HepG2 (cell line): ENCODE data around the gene CACNA1I. TPM values are rescaled to one million over a fixed set of nuclear protein-coding genes. Genes with fewer than 3 reads are reported as not detected.

Source experiments
- ATAC-seq: fragments of 200-7000 bp; cut with Tn5 transposase; 3 replicates; pipeline ENCODE4 v1.9.1; 2020; ENCODE audit warnings: mild to moderate bottlenecking, moderate library complexity
- BruUV-seq: library from RNA; stranded (reverse); fragments of 400-500 nt; replicated peaks from 2 replicates; lab custom pipeline; 2021; lab: Mats Ljungman, UMichigan
- CTCF ChIA-PET: fragments of 300-600 bp; formaldehyde crosslinking; extraction: SDS; loops from one replicate; lab custom pipeline; 2021; ENCODE audit warnings: low total read pairs, inconsistent platforms, low intra/inter-chr PET ratio; lab: Yijun Ruan, JAX
- POLR2A ChIA-PET: fragments of 350-600 bp; sonication (Branson Sonifier 250); formaldehyde crosslinking; loops from one replicate; lab custom pipeline; 2020; ENCODE audit warnings: antibody characterized with exemption, inconsistent platforms; lab: Yijun Ruan, JAX
- DNase-seq: peaks from one replicate; pipeline ENCODE4 v3.0.0-alpha.2; 2015; ENCODE audit warnings: low spot score
- FAIRE-seq: peaks from 3 replicates; lab custom pipeline; 2011; peaks lifted over from hg19 to GRCh38; lab: Jason Lieb, UNC
- H2AFZ ChIP-seq: one replicate; pipeline ENCODE4 v1.6.1; 2011; ENCODE audit warnings: low read length, inconsistent platforms
- H3K27ac ChIP-seq: fragments of 300-600 bp; 3 replicates; pipeline ENCODE4 v1.8.0; 2011; ENCODE audit warnings: mixed run types, mild to moderate bottlenecking, mixed read lengths, low read length, inconsistent platforms; ENCODE audit not compliant: insufficient read depth; ENCODE audit errors: extremely low read length
- H3K27me3 ChIP-seq, 2 experiments: fragments of 200-600 bp in 1 of 2; 2 replicates in 1 of 2; 3 replicates in 1 of 2; pipeline versions ENCODE4 v1.6.0 to v1.8.0; 2011; ENCODE audit warnings: low read length in 2 of 2, mild to moderate bottlenecking in 2 of 2, moderate library complexity in 2 of 2, inconsistent platforms in 1 of 2; ENCODE audit not compliant: insufficient read depth in 2 of 2, control insufficient read depth in 1 of 2
- H3K36me3 ChIP-seq, 2 experiments: fragments of 200-600 bp in 1 of 2; replicated peaks in 1 of 2; 2 replicates in 1 of 2; 3 replicates in 1 of 2; pipeline versions ENCODE4 v1.5.1 to v1.8.0; 2011; ENCODE audit warnings: low read length in 2 of 2, inconsistent platforms in 1 of 2; ENCODE audit not compliant: insufficient read depth in 2 of 2, control insufficient read depth in 1 of 2
- H3K4me1 ChIP-seq: 2 replicates; pipeline ENCODE4 v1.5.1; 2012; ENCODE audit warnings: low read length, inconsistent platforms; ENCODE audit not compliant: insufficient read depth
- H3K4me2 ChIP-seq: 2 replicates; pipeline ENCODE4 v1.6.0; 2011; ENCODE audit warnings: low read depth, low read length, inconsistent platforms
- H3K4me3 ChIP-seq, 3 experiments: fragments of 200-600 bp in 1 of 3; sonication (generic), shearing (Covaris generic) in 1 of 3; replicated peaks in 1 of 3; 2 replicates each; pipeline ENCODE4 v1.5.1; 2011 to 2016; ENCODE audit warnings: low read length in 3 of 3, inconsistent platforms in 2 of 3, low read depth in 2 of 3, mild to moderate bottlenecking in 2 of 3, control low read depth in 1 of 3, mixed read lengths in 1 of 3; ENCODE audit not compliant: insufficient read depth in 1 of 3
- H3K79me2 ChIP-seq: one replicate; pipeline ENCODE4 v1.6.1; 2011; ENCODE audit warnings: low read length, inconsistent platforms; ENCODE audit not compliant: insufficient read depth
- H3K9ac ChIP-seq: 2 replicates; pipeline ENCODE4 v1.6.0; 2011; ENCODE audit warnings: mild to moderate bottlenecking, low read depth, low read length, inconsistent platforms; ENCODE audit not compliant: insufficient read depth
- H3K9me3 ChIP-seq: 2 replicates; pipeline ENCODE4 v1.5.1; 2012; ENCODE audit warnings: mild to moderate bottlenecking, low read length
- H4K20me1 ChIP-seq: 2 replicates; pipeline ENCODE4 v1.6.0; 2011; ENCODE audit warnings: inconsistent platforms, mild to moderate bottlenecking, low read length, moderate library complexity; ENCODE audit not compliant: insufficient read depth
- AFF4 ChIP-seq: sonication (generic); formaldehyde crosslinking; IDR thresholded peaks from 2 replicates; pipeline ENCODE4 v1.4.0; 2020; ENCODE audit warnings: missing genetic modification reagents
- ATF2 ChIP-seq: sonication (generic); formaldehyde crosslinking; IDR thresholded peaks from 2 replicates; pipeline ENCODE4 v1.4.0; 2020; ENCODE audit warnings: missing genetic modification reagents
- DDIT3 ChIP-seq: sonication (generic); formaldehyde crosslinking; IDR thresholded peaks from 2 replicates; pipeline ENCODE4 v1.4.0; 2020; ENCODE audit warnings: mild to moderate bottlenecking, missing genetic modification reagents
- FOXK2 ChIP-seq: fragments of 450-650 bp; IDR thresholded peaks from 2 replicates; pipeline ENCODE4 v1.6.1; 2016
- GATA4 ChIP-seq: sonication (generic); IDR thresholded peaks from 2 replicates; pipeline ENCODE4 v1.6.1; 2016; ENCODE audit warnings: antibody characterized with exemption, low read depth, borderline replicate concordance
- GATAD2A ChIP-seq: IDR thresholded peaks from 2 replicates; pipeline ENCODE4 v1.6.1; 2016
- KAT7 ChIP-seq: IDR thresholded peaks from 2 replicates; pipeline ENCODE4 v1.6.1; 2018; ENCODE audit warnings: borderline replicate concordance, missing compliant biosample characterization
- MEF2D ChIP-seq: sonication (generic); formaldehyde crosslinking; IDR thresholded peaks from 2 replicates; pipeline ENCODE4 v1.5.1; 2020; ENCODE audit warnings: mild to moderate bottlenecking, missing genetic modification reagents
- MTF1 ChIP-seq: sonication (generic); formaldehyde crosslinking; IDR thresholded peaks from 2 replicates; pipeline ENCODE4 v1.5.0; 2020; ENCODE audit warnings: missing genetic modification reagents
- NKX3-1 ChIP-seq: sonication (generic); formaldehyde crosslinking; IDR thresholded peaks from 2 replicates; pipeline ENCODE4 v1.5.0; 2020; ENCODE audit warnings: missing genetic modification reagents
- NR2C2 ChIP-seq: sonication (generic); formaldehyde crosslinking; IDR thresholded peaks from 2 replicates; pipeline ENCODE4 v1.4.0; 2020; ENCODE audit warnings: missing genetic modification reagents, mild to moderate bottlenecking, moderate library complexity, borderline replicate concordance
- PTBP1 ChIP-seq: fragments of 200-400 bp; formaldehyde crosslinking; IDR thresholded peaks from 2 replicates; pipeline ENCODE4 v1.6.1; 2018; ENCODE audit warnings: low read length, low read depth; ENCODE audit not compliant: poor library complexity, severe bottlenecking
- SMAD9 ChIP-seq: sonication (generic); formaldehyde crosslinking; IDR thresholded peaks from 2 replicates; pipeline ENCODE4 v1.5.1; 2020; ENCODE audit warnings: mild to moderate bottlenecking, missing genetic modification reagents
- SRY ChIP-seq: sonication (generic); formaldehyde crosslinking; IDR thresholded peaks from 2 replicates; pipeline ENCODE4 v1.8.0; 2022; ENCODE audit warnings: mild to moderate bottlenecking, missing genetic modification reagents
- THAP11 ChIP-seq: IDR thresholded peaks from 2 replicates; pipeline ENCODE4 v1.6.1; 2016; ENCODE audit warnings: missing biosample characterization, missing genetic modification reagents
- ZBTB8A ChIP-seq: sonication (generic); formaldehyde crosslinking; IDR thresholded peaks from 2 replicates; pipeline ENCODE4 v1.4.0; 2020; ENCODE audit warnings: mild to moderate bottlenecking, low read depth, missing genetic modification reagents, borderline replicate concordance
- ZEB1 ChIP-seq: IDR thresholded peaks from 2 replicates; pipeline ENCODE4 v1.6.1; 2012; ENCODE audit warnings: mild to moderate bottlenecking, low read depth, inconsistent platforms; ENCODE audit not compliant: insufficient replicate concordance
- ZNF124 ChIP-seq: sonication (generic); formaldehyde crosslinking; IDR thresholded peaks from 2 replicates; pipeline ENCODE4 v1.4.0; 2020; ENCODE audit warnings: missing genetic modification reagents
- ZNF713 ChIP-seq: sonication (generic); formaldehyde crosslinking; IDR thresholded peaks from 2 replicates; pipeline ENCODE4 v1.4.0; 2020; ENCODE audit warnings: mild to moderate bottlenecking, missing genetic modification reagents
- WGBS: methylation state at CpG from one replicate; pipeline ENCODE4 v1.1.6; 2017; ENCODE audit warnings: low lambda C conversion rate; 5-methylcytosine and 5-hydroxymethylcytosine counted together
- in situ Hi-C: cut with HindIII; loops from 2 replicates; pipeline ENCODE4 v1.10.0; 2017; ENCODE audit warnings: low pct_unique_long_range_greater_than_20kb; ENCODE audit not compliant: extremely low pct_ligation_motif_present
- intact Hi-C: fragments of 100-400 bp; cut with micrococcal nuclease; formaldehyde crosslinking; loops from one replicate; pipeline ENCODE4 v1.10.0; 2022; ENCODE audit not compliant: unreplicated experiment
- polyA plus RNA-seq, 8 experiments: library from polyadenylated mRNA; depleted of rRNA in 3 of 8; stranded (reverse) in 7 of 8; unstranded in 1 of 8; fragments of >200 nt; fragmentation: Illumina TruSeq in 4 of 8; extraction: Trizol in 4 of 8; gene quantifications; 2 replicates each; pipeline versions ENCODE4 v1.2.1 to v1.2.3, GENCODE V29; 2011 to 2016; ENCODE audit warnings: low read depth in 4 of 8, missing spikeins in 1 of 8, mixed read lengths in 1 of 8; ENCODE audit not compliant: insufficient read depth in 1 of 8
- total RNA-seq, 5 experiments: library from RNA; depleted of rRNA; stranded (reverse); fragments of >200 nt; fragmentation: Illumina TruSeq; extraction: Trizol; gene quantifications; 2 replicates each; pipeline ENCODE4 v1.2.3, GENCODE V29; 2016; ENCODE audit warnings: low read depth in 1 of 5

The CACNA1I gene
- total and polyA plus RNA-seq, 2 of the 13 experiments (the other 11 are each of a cell fraction or from before 2014, with no cell fraction given): not detected

GRCh38 chr22:39532215-39533073 is 38.1 kb upstream of the CACNA1I start, which contains the start of gene RPS19BP1:
Gene RPS19BP1 (minus strand): TSS chr22:39532748. CDS start chr22:39532738, 10 bp downstream.
- ChIA-PET CTCF (interaction anchor here (0.8 kb wide), 1 partner anchor 36 kb away, joined by 3 read pairs; no protein-coding TSS in a partner anchor), POLR2A (interaction anchor here (0.6 to 11.2 kb wide), 7 partner anchors 9 to 512 kb away, joined by 3 to 167 read pairs (median 14); partner anchors contain the start of genes ATF4, MIEF1, RPL3 and TAB1)
- Histone ChIP-seq H3K27me3 (peaks cover 0 to 14% of the 10 kb centered on the region in 2 experiments; a peak in 3 of 5 replicates), H3K9ac (peak within 1 kb of the TSS; percentile 93), H3K36me3 (peaks cover 2 to 15% of the 10 kb centered on the region in 2 experiments; a peak in 4 of 5 replicates), H3K79me2 (peaks cover 21% of the 10 kb centered on the region), H2AFZ (no peak within 1 kb of the TSS), H3K4me2 (peak within 1 kb of the TSS; percentile 95), H3K4me3 (peak within 1 kb of the TSS; percentile 80 to 97 (median 96)), H3K9me3 (no peaks in the 10 kb centered on the region), H3K27ac (peak within 1 kb of the TSS; percentile 76), H3K4me1 (peaks cover 68% of the 10 kb centered on the region), H4K20me1 (peaks cover 22% of the 10 kb centered on the region)
- in situ Hi-C loops (no loop called here), intact Hi-C loops (no loop called here)
- ATAC-seq (peak; percentile 60), FAIRE-seq (peak; percentile 98), DNase-seq (peak; percentile 99)
- 1% methylated on average over 31 of the region's 67 CpGs for WGBS
- no TSS peak for BruUV-seq
- peak; percentile 13; the same call in 1 of the 2 replicates for TF ChIP-seq MEF2D
- peak; percentile 80 for TF ChIP-seq FOXK2
- TF ChIP-seq DDIT3: no peak
- TF ChIP-seq NKX3-1 (CRISPR knock-in tag): 0 out of 2 replicates have a peak, but pooled peaks have one; percentile 73
- TF ChIP-seq ZEB1: peak; percentile 69
- 0 out of 2 replicates have a peak, but pooled peaks have one; percentile 36 for TF ChIP-seq SRY (CRISPR knock-in tag)
- TF ChIP-seq NR2C2 (CRISPR knock-in tag): peak; percentile 85
- peak; percentile 68 for TF ChIP-seq GATA4
- TF ChIP-seq ZNF124 (CRISPR knock-in tag): 0 out of 2 replicates have a peak, but pooled peaks have one; percentile 67
- TF ChIP-seq MTF1: no peak
- TF ChIP-seq ZNF713 (CRISPR knock-in tag): no peak
- TF ChIP-seq GATAD2A (CRISPR knock-in tag): 0 out of 2 replicates have a peak, but pooled peaks have one; percentile 37
- TF ChIP-seq ATF2 (CRISPR knock-in tag): peak; percentile 56
- peak; percentile 92 for TF ChIP-seq THAP11 (CRISPR knock-in tag)
- TF ChIP-seq PTBP1: peak; percentile 91
- no peak for TF ChIP-seq ZBTB8A (CRISPR knock-in tag)
- no peak for TF ChIP-seq SMAD9 (CRISPR knock-in tag)
- TF ChIP-seq AFF4: 0 out of 2 replicates have a peak, but pooled peaks have one; percentile 51
- peak; percentile 74; the same call in 1 of the 2 replicates for TF ChIP-seq KAT7
